ENCODE measurements around the gene RBM44. TPM values are rescaled to one million over a fixed set of nuclear protein-coding genes. Genes with fewer than 3 reads are reported as not detected.

Gene RBM44
- total RNA-seq, 1 donor = 0.43 TPM

GRCh38 chr2:237876061-237876526 is 77.5 kb downstream of the RBM44 start:
- no peak for TF ChIP-seq CTCF (IDR thresholded peaks at IDR 0.05; ENCODE audit: insufficient read depth, low read depth, low read length)
- DNase-seq (ENCODE audit: low read depth) = no peak
- no peak overlapping the region for H3K4me3 ChIP-seq (ENCODE audit: low read depth, low read length)

DNA sequence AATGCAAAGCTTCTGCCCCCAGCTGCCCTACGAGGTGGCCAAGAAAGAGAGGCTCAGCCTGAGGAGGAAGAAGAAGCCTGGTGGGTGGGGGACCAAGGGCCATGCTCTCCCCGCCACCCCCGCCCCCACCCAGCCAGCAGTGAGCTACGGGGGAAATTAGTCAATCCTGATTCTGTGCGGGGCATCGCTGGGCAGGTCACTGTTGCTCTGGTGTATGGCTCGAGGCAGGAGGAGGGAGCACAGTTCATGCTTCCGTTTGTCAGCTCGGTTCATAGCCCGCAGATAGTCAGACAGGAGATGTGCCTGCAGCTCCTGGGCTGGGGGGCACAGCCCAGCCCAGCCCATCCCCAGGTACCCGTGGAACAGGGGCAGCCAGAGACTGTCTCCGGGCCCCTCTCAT is 78.0 kb downstream of the RBM44 start:
- no peak overlapping the region for H3K4me3 ChIP-seq (ENCODE audit: low read depth, low read length)
- TF ChIP-seq CTCF (IDR thresholded peaks at IDR 0.05; ENCODE audit: insufficient read depth, low read depth, low read length) = no peak
- no peak for DNase-seq (ENCODE audit: low read depth)

GRCh38 chr2:237876951-237877491 is 78.4 kb downstream of the RBM44 start:
- no peak for DNase-seq (ENCODE audit: low read depth)
- TF ChIP-seq CTCF (IDR thresholded peaks at IDR 0.05; ENCODE audit: insufficient read depth, low read depth, low read length) = no peak
- H3K4me3 ChIP-seq (ENCODE audit: low read depth, low read length) = no peak overlapping the region

DNA sequence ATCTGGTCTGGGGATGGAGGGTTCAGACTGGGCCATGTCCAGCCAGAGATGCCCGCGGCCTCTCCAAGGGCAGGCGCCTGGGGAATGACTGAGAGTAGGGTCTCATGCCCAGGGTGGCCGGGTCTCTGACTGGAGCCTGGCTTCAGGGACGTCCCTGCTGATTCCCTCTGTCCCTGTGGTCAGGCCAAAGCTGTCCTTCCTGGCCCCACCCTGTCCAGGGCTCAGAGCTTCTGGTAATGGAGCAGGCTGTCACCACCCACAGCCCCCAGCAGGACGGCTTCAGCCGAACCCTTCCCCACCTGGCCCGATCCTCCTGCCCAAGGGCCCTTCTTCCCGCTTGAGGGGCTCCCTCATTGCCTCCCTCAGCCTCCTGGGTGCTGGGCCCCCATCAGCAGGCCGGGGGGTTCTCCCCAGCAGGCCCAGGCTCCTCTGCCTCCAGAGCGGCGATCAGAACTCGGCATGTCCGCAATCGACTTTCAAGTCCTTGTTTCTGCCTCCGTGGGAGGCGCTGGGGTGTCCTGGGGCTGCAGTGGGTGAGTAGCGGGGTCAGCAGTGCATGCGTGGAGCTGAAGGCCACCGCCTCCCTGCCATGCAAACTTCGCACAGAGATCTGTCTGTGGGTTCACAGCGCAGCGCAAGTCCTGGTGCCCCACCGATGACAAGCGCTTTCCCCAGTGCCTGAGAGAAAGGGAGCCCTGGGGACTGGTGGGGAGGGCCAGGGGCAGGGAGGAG is 79.2 kb downstream of the RBM44 start:
- no peak overlapping the region for H3K4me3 ChIP-seq (ENCODE audit: low read depth, low read length)
- TF ChIP-seq CTCF (IDR thresholded peaks at IDR 0.05; ENCODE audit: insufficient read depth, low read depth, low read length) = no peak
- DNase-seq (ENCODE audit: low read depth) = no peak

DNA sequence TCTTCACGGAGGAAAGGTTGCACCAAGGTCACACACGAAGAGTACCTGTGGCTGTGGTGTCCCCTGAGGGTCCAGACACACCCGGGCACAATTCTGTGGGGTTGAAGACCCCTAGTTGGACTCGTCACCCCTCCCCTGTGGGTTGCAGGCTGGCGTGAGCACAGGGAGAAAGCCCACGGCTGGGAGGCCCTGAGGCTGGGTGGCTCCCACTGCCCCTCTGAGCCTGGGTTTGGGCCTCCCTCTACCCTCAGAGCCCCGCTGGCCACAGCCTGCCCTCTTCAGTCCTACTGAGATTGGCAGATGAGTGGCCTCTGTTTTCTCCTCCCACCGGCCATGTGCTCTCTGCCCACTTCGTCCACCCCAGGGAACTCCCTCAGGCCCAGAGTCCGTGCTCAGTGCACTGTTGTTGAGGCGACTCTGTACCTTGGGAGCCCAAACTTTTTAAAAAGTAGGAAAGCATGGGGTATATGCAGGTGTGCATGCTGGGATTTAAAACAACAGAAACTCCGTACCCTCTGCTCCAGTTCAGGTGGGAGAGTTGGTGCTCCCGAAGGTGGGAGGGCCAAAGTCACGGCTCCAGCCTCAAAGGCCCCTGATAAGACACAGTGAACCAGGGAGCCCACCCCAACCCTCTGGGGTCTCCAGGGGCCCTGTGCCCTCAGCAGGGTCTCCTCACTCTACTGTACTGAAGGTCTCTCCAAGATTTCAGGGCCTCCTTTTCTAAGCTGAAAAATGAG is 79.9 kb downstream of the RBM44 start:
- DNase-seq (ENCODE audit: low read depth) = no peak

DNA sequence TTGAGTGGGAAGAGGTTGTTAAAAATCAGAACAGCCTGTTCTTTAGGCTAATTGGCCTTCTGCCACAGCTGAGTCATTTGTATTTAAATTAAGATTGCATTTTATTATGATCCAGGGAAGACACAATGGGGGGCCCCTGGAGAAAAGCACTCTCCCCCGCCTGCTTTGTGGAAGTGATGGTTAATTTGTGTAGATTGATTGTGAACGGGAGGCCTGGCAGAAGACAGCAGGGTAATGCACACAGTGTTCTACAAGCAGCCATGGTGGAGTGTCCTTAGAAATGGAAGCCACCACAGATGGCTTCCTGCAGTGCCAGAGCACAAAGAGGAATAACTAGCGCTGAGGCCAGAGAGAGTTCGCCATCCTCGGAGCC is 80.5 kb downstream of the RBM44 start:
- TF ChIP-seq CTCF (IDR thresholded peaks at IDR 0.05; ENCODE audit: insufficient read depth, low read depth, low read length) = no peak
- peak; percentile 71 for DNase-seq (ENCODE audit: low read depth)
- no peak overlapping the region for H3K4me3 ChIP-seq (ENCODE audit: low read depth, low read length)

More for the DNA sequence above, 79.9 kb downstream of the RBM44 start:
- no peak for TF ChIP-seq CTCF (IDR thresholded peaks at IDR 0.05; ENCODE audit: insufficient read depth, low read depth, low read length)
- no peak overlapping the region for H3K4me3 ChIP-seq (ENCODE audit: low read depth, low read length)

Measured in fibroblast of villous mesenchyme (primary cell).